Eye (tissue), 1 donor: Measurements from ENCODE around the gene MBLAC1.

Source experiments
- DNase-seq: peaks from one replicate; pipeline ENCODE4 v3.0.0-alpha.2; 2015

MBLAC1 gene

GRCh38 chr7:100126931-100127865 lies at the start of gene MBLAC1:
TSS of gene MBLAC1 (plus strand) at chr7:100126967. CDS start at chr7:100127396, 429 bp downstream.
- peak; percentile 99 for DNase-seq

- no peak for DNase-seq
Observed at GRCh38 chr7:100077205-100077604, 49.6 kb upstream of the MBLAC1 start.

GRCh38 chr7:100079024-100079560 lies 47.7 kb upstream of the MBLAC1 start:
- DNase-seq: no peak

- DNase-seq: peak; percentile 69
Observed at GRCh38 chr7:100080907-100081534, 45.7 kb upstream of the MBLAC1 start.

- peak; percentile 100 for DNase-seq
Observed at GRCh38 chr7:100081535-100082102, 45.1 kb upstream of the MBLAC1 start, which contains the start of gene ZNF3. TSS of gene ZNF3 (minus strand) at chr7:100081723. CDS start at chr7:100077357, 4,366 bp downstream.

- DNase-seq: no peak
Observed at GRCh38 chr7:100082978-100083377, 43.8 kb upstream of the MBLAC1 start.

GRCh38 chr7:100085515-100085914 lies 41.3 kb upstream of the MBLAC1 start:
- no peak for DNase-seq

GRCh38 chr7:100087055-100087750 lies 39.6 kb upstream of the MBLAC1 start:
- DNase-seq: no peak

- DNase-seq: no peak
Observed at GRCh38 chr7:100088095-100088620, 38.6 kb upstream of the MBLAC1 start.

GRCh38 chr7:100088621-100089457 lies 37.9 kb upstream of the MBLAC1 start, which contains the start of gene COPS6:
TSS of gene COPS6 (plus strand) at chr7:100088969. CDS start at chr7:100088991, 22 bp downstream.
- peak; percentile 93 for DNase-seq

- no peak for DNase-seq
Observed at GRCh38 chr7:100089458-100090196, 37.1 kb upstream of the MBLAC1 start.

- DNase-seq: no peak
Observed at GRCh38 chr7:100090527-100091410, 36.0 kb upstream of the MBLAC1 start.

- no peak for DNase-seq
Observed at GRCh38 chr7:100091411-100092181, 35.2 kb upstream of the MBLAC1 start.

GRCh38 chr7:100093054-100093453 lies 33.7 kb upstream of the MBLAC1 start:
- DNase-seq: no peak

GRCh38 chr7:100093498-100093897 lies 33.3 kb upstream of the MBLAC1 start:
- no peak for DNase-seq

GRCh38 chr7:100093925-100094486 lies 32.8 kb upstream of the MBLAC1 start:
- DNase-seq: no peak

GRCh38 chr7:100095289-100095688 lies 31.5 kb upstream of the MBLAC1 start:
- no peak for DNase-seq

GRCh38 chr7:100095704-100096103 lies 31.1 kb upstream of the MBLAC1 start:
- DNase-seq: no peak
